K562 (cell line): Measurements from ENCODE around the gene KRTAP10-12. TPM values are rescaled to one million over a fixed set of nuclear protein-coding genes. Genes with fewer than 3 reads are reported as not detected.

ENCODE experiments used
- FOXK1 ChIP-seq: sonication (generic); formaldehyde crosslinking; IDR thresholded peaks from 2 replicates; pipeline ENCODE4 v1.8.0; 2022; ENCODE audit warnings: missing genetic modification reagents, mild to moderate bottlenecking, borderline replicate concordance
- NR2F6 ChIP-seq: fragments of 450-650 bp; formaldehyde crosslinking; IDR thresholded peaks from 2 replicates; pipeline ENCODE4 v1.4.0; 2020; ENCODE audit warnings: mild to moderate bottlenecking
- RBBP5 ChIP-seq: fragments of 200-600 bp; sonication (generic); IDR thresholded peaks from 2 replicates; pipeline ENCODE4 v1.6.1; 2012; ENCODE audit warnings: borderline replicate concordance, mild to moderate bottlenecking, low read length, control low read depth, inconsistent platforms; ENCODE audit not compliant: insufficient read depth, poor library complexity, severe bottlenecking
- SMC3 ChIP-seq: conservative IDR thresholded peaks from 2 replicates; pipeline ENCODE4 v1.6.1; 2011; ENCODE audit warnings: low read depth, low read length, improper control_type of control experiment; ENCODE audit not compliant: insufficient read depth
- ZKSCAN1 ChIP-seq: fragments of 150-350 bp; IDR thresholded peaks from 2 replicates; pipeline ENCODE4 v1.6.1; 2016; ENCODE audit warnings: low read depth, low read length
- ZNF316 ChIP-seq: fragments of 450-650 bp; IDR thresholded peaks from 2 replicates; pipeline ENCODE4 v1.6.1; 2016
- polyA plus RNA-seq, 8 experiments: library from polyadenylated mRNA; depleted of rRNA in 4 of 8; stranded (reverse) in 5 of 8; unstranded in 3 of 8; fragments of >200 nt; fragmentation: Nextera tagmentation in 2 of 8; fragmentation: Illumina TruSeq in 1 of 8; extraction: Ambion mirVana in 2 of 8; extraction: Trizol in 1 of 8; gene quantifications; 2 replicates each; pipeline versions ENCODE4 v1.2.1 to v1.2.3, GENCODE V29; 2011 to 2014; ENCODE audit warnings: inconsistent platforms in 1 of 8, missing spikeins in 1 of 8
- total RNA-seq, 7 experiments: library from RNA; depleted of rRNA in 6 of 7; stranded (reverse); fragments of >200 nt in 6 of 7; fragmentation: Illumina TruSeq in 2 of 7; extraction: Trizol in 2 of 7; gene quantifications; 2 replicates each; pipeline versions ENCODE4 v1.2.1 to v1.2.3, GENCODE V29; 2011 to 2021; ENCODE audit warnings: low replicate concordance in 1 of 7
- TF ChIP-seq, protein P1 (sequence below): sonication (generic); formaldehyde crosslinking; IDR thresholded peaks from 2 replicates; pipeline ENCODE4 v1.8.1; 2023; ENCODE audit warnings: mild to moderate bottlenecking, missing genetic modification reagents
- TF ChIP-seq, protein P2 (sequence below): fragments of 450-650 bp; formaldehyde crosslinking; IDR thresholded peaks from 2 replicates; pipeline ENCODE4 v1.4.0; 2022; ENCODE audit warnings: missing genetic modification characterization
- TF ChIP-seq, protein P3 (sequence below): sonication (generic); formaldehyde crosslinking; IDR thresholded peaks from 2 replicates; pipeline ENCODE4 v1.8.0; 2022; ENCODE audit warnings: mild to moderate bottlenecking, missing genetic modification reagents

The KRTAP10-12 gene
- total and polyA plus RNA-seq, 9 of the 15 experiments (the other 6 are each of a cell fraction or from before 2014, with no cell fraction given): not detected

GRCh38 chr21:44682580-44683151, 14.3 kb upstream of the KRTAP10-12 start (continued):
- TF ChIP-seq, protein P1, sequence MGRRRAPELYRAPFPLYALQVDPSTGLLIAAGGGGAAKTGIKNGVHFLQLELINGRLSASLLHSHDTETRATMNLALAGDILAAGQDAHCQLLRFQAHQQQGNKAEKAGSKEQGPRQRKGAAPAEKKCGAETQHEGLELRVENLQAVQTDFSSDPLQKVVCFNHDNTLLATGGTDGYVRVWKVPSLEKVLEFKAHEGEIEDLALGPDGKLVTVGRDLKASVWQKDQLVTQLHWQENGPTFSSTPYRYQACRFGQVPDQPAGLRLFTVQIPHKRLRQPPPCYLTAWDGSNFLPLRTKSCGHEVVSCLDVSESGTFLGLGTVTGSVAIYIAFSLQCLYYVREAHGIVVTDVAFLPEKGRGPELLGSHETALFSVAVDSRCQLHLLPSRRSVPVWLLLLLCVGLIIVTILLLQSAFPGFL (CRISPR knock-in tag): no peak
- TF ChIP-seq NR2F6: no peak
- no peak for TF ChIP-seq ZKSCAN1
- no peak for TF ChIP-seq SMC3
- no peak for TF ChIP-seq RBBP5
- TF ChIP-seq, protein P2, sequence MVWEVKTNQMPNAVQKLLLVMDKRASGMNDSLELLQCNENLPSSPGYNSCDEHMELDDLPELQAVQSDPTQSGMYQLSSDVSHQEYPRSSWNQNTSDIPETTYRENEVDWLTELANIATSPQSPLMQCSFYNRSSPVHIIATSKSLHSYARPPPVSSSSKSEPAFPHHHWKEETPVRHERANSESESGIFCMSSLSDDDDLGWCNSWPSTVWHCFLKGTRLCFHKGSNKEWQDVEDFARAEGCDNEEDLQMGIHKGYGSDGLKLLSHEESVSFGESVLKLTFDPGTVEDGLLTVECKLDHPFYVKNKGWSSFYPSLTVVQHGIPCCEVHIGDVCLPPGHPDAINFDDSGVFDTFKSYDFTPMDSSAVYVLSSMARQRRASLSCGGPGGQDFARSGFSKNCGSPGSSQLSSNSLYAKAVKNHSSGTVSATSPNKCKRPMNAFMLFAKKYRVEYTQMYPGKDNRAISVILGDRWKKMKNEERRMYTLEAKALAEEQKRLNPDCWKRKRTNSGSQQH: no peak
- TF ChIP-seq FOXK1 (CRISPR knock-in tag): no peak
- peak; percentile 97 for TF ChIP-seq ZNF316
- TF ChIP-seq, protein P3, sequence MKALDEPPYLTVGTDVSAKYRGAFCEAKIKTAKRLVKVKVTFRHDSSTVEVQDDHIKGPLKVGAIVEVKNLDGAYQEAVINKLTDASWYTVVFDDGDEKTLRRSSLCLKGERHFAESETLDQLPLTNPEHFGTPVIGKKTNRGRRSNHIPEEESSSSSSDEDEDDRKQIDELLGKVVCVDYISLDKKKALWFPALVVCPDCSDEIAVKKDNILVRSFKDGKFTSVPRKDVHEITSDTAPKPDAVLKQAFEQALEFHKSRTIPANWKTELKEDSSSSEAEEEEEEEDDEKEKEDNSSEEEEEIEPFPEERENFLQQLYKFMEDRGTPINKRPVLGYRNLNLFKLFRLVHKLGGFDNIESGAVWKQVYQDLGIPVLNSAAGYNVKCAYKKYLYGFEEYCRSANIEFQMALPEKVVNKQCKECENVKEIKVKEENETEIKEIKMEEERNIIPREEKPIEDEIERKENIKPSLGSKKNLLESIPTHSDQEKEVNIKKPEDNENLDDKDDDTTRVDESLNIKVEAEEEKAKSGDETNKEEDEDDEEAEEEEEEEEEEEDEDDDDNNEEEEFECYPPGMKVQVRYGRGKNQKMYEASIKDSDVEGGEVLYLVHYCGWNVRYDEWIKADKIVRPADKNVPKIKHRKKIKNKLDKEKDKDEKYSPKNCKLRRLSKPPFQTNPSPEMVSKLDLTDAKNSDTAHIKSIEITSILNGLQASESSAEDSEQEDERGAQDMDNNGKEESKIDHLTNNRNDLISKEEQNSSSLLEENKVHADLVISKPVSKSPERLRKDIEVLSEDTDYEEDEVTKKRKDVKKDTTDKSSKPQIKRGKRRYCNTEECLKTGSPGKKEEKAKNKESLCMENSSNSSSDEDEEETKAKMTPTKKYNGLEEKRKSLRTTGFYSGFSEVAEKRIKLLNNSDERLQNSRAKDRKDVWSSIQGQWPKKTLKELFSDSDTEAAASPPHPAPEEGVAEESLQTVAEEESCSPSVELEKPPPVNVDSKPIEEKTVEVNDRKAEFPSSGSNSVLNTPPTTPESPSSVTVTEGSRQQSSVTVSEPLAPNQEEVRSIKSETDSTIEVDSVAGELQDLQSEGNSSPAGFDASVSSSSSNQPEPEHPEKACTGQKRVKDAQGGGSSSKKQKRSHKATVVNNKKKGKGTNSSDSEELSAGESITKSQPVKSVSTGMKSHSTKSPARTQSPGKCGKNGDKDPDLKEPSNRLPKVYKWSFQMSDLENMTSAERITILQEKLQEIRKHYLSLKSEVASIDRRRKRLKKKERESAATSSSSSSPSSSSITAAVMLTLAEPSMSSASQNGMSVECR (CRISPR knock-in tag): no peak
